Astrocyte of the hippocampus (primary cell): ENCODE data around the gene CYBRD1.

Source experiments
- DNase-seq: peaks from one replicate; pipeline ENCODE4 v3.0.0; 2011; ENCODE audit warnings: low read depth, low spot score

Gene CYBRD1

DNA sequence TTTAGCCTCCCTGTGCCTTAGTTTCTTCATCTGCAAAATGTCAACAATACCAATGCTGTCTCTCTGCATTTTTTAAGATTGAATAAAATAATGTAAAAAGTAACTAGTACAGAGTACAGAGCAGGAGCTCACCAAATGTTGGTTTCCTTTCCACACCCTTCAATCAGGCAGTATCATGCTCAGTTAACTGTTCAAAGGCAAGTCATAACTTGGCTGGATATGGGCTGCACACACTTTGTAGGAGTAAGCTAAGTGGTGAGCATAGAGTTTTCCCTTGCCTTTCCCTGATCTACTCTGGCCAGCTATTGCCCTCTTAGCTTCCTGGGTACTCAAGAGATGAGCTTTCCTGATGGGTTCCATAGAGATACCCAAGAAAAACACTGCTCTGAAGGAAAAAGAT, 77.9 kb downstream of the CYBRD1 start:
- DNase-seq, result no peak

DNA sequence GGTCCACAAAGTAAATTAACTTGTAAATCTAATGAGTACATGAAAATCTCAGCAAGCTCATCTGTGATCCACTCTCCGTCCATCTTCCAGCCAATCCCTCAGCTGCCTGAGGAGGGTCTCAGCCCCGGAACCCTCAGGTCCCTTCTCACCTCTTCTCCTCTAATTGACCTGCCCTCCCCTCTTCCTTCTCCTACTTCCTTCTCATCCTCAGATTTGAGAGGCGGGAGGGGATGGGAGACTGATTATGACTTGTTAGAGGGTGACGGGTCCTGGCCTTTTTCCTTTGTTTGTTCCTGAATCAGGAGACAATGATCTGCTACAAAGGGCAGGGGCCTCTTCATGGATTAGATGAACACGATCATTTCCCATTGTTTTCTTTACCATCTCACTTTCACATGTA, 80.1 kb downstream of the CYBRD1 start:
- DNase-seq, result no peak
